IMR-90 (cell line): ENCODE data around the gene SH3RF1. TPM values are rescaled to one million over a fixed set of nuclear protein-coding genes. Genes with fewer than 3 reads are reported as not detected.

Experiments used
- ATAC-seq: fragments of 200-7000 bp; cut with Tn5 transposase; 2 replicates; pipeline ENCODE4 v1.9.1; 2020; ENCODE audit warnings: low read depth, mild to moderate bottlenecking, moderate library complexity
- BruUV-seq: library from RNA; stranded (reverse); fragments of 400-500 nt; replicated peaks from 2 replicates; lab custom pipeline; 2021; lab: Mats Ljungman, UMichigan
- CTCF ChIA-PET: fragments of 300-600 bp; formaldehyde crosslinking; extraction: SDS; loops from one replicate; lab custom pipeline; 2021; ENCODE audit warnings: antibody characterized with exemption; lab: Yijun Ruan, JAX
- POLR2A ChIA-PET: fragments of 300-600 bp; sonication (Branson Sonifier 250); formaldehyde crosslinking; loops from one replicate; lab custom pipeline; 2022; ENCODE audit warnings: antibody characterized with exemption; ENCODE audit not compliant: unreplicated experiment; lab: Charles Lee
- DNase-seq: peaks from one replicate; pipeline ENCODE4 v3.0.0; 2013
- H2AFZ ChIP-seq: replicated peaks from 2 replicates; pipeline ENCODE3; 2013; ENCODE audit warnings: low read length, mild to moderate bottlenecking; ENCODE audit not compliant: poor library complexity
- H2AK5ac ChIP-seq: 2 replicates; pipeline ENCODE4 v1.6.1; 2013; ENCODE audit warnings: low read depth, low read length, inconsistent platforms
- H2AK9ac ChIP-seq: replicated peaks from 2 replicates; pipeline ENCODE3; 2013; ENCODE audit warnings: mild to moderate bottlenecking, low read depth, low read length, moderate library complexity; ENCODE audit not compliant: poor library complexity
- H2BK120ac ChIP-seq: 2 replicates; pipeline ENCODE4 v1.6.1; 2013; ENCODE audit warnings: low read depth, low read length, inconsistent platforms
- H2BK15ac ChIP-seq: 3 replicates; pipeline ENCODE4 v1.6.1; 2013; ENCODE audit warnings: low read depth, low read length, inconsistent platforms
- H2BK20ac ChIP-seq: 2 replicates; pipeline ENCODE4 v1.6.1; 2013; ENCODE audit warnings: low read depth, mild to moderate bottlenecking, inconsistent platforms, low read length, moderate library complexity
- H2BK5ac ChIP-seq: 2 replicates; pipeline ENCODE4 v1.6.1; 2013; ENCODE audit warnings: mild to moderate bottlenecking, low read depth, low read length, inconsistent platforms; ENCODE audit not compliant: poor library complexity, severe bottlenecking
- H3K14ac ChIP-seq: replicated peaks from 2 replicates; pipeline ENCODE4 v1.6.1; 2013; ENCODE audit warnings: low read depth, low read length, inconsistent platforms
- H3K18ac ChIP-seq: 2 replicates; pipeline ENCODE4 v1.6.1; 2013; ENCODE audit warnings: low read depth, low read length, control low read depth
- H3K23ac ChIP-seq: 2 replicates; pipeline ENCODE4 v1.6.1; 2013; ENCODE audit warnings: low read depth, low read length, inconsistent platforms
- H3K27ac ChIP-seq: 2 replicates; pipeline ENCODE4 v1.5.1; 2013; ENCODE audit warnings: mild to moderate bottlenecking, control low read depth, low read length; ENCODE audit not compliant: insufficient read depth
- H3K27me3 ChIP-seq: 2 replicates; pipeline ENCODE4 v1.6.1; 2013; ENCODE audit warnings: low read length; ENCODE audit not compliant: control insufficient read depth, insufficient read depth
- H3K36me3 ChIP-seq: 2 replicates; pipeline ENCODE4 v1.6.1; 2013; ENCODE audit warnings: low read length, mixed read lengths; ENCODE audit not compliant: control insufficient read depth, insufficient read depth
- H3K4ac ChIP-seq: 2 replicates; pipeline ENCODE4 v1.6.1; 2013; ENCODE audit warnings: low read depth, low read length, inconsistent platforms
- H3K4me1 ChIP-seq: 2 replicates; pipeline ENCODE4 v1.6.1; 2013; ENCODE audit warnings: low read length, mixed read lengths; ENCODE audit not compliant: control insufficient read depth, insufficient read depth
- H3K4me2 ChIP-seq: 2 replicates; pipeline ENCODE4 v1.6.1; 2013; ENCODE audit warnings: low read depth, mild to moderate bottlenecking, control low read depth, low read length, moderate library complexity
- H3K4me3 ChIP-seq: 2 replicates; pipeline ENCODE4 v1.5.1; 2013; ENCODE audit warnings: low read depth, mild to moderate bottlenecking, control low read depth, low read length, moderate library complexity; ENCODE audit not compliant: insufficient read depth
- H3K56ac ChIP-seq: 2 replicates; pipeline ENCODE4 v1.6.1; 2013; ENCODE audit warnings: low read length, inconsistent platforms; ENCODE audit not compliant: insufficient read depth; ENCODE audit errors: extremely low read depth
- H3K79me1 ChIP-seq, 2 experiments: 2 replicates each; pipeline ENCODE4 v1.6.1; 2013; ENCODE audit warnings: low read length in 2 of 2, inconsistent platforms in 1 of 2, low read depth in 1 of 2
- H3K9ac ChIP-seq: 2 replicates; pipeline ENCODE4 v1.6.1; 2013; ENCODE audit warnings: low read depth, low read length, control low read depth
- H3K9me1 ChIP-seq: 2 replicates; pipeline ENCODE4 v1.6.1; 2013; ENCODE audit warnings: low read length, inconsistent platforms; ENCODE audit not compliant: insufficient read depth
- H3K9me3 ChIP-seq: 2 replicates; pipeline ENCODE4 v1.6.1; 2013; ENCODE audit warnings: low read length; ENCODE audit not compliant: control insufficient read depth, insufficient read depth
- H4K20me1 ChIP-seq: 2 replicates; pipeline ENCODE4 v1.6.1; 2013; ENCODE audit warnings: low read length, inconsistent platforms; ENCODE audit not compliant: insufficient read depth
- H4K5ac ChIP-seq: 2 replicates; pipeline ENCODE4 v1.6.1; 2013; ENCODE audit warnings: mild to moderate bottlenecking, low read depth, low read length, control low read depth
- H4K8ac ChIP-seq, 2 experiments: 2 replicates each; pipeline ENCODE4 v1.6.1; 2013; ENCODE audit warnings: low read depth in 2 of 2, low read length in 2 of 2, control low read depth in 1 of 2, inconsistent platforms in 1 of 2
- H4K91ac ChIP-seq: 2 replicates; pipeline ENCODE4 v1.6.1; 2013; ENCODE audit warnings: low read depth, low read length, inconsistent platforms; ENCODE audit not compliant: insufficient read depth
- CEBPB ChIP-seq: IDR thresholded peaks from 2 replicates; pipeline ENCODE4 v1.6.1; 2012; ENCODE audit warnings: low read depth, low read length, improper control_type of control experiment
- CHD1 ChIP-seq: IDR thresholded peaks from 2 replicates; pipeline ENCODE4 v1.6.1; 2012; ENCODE audit warnings: low read depth, low read length, improper control_type of control experiment
- ELK1 ChIP-seq: fragments of 150-350 bp; IDR thresholded peaks from 2 replicates; pipeline ENCODE4 v1.6.1; 2016; ENCODE audit warnings: low read depth, mild to moderate bottlenecking, low read length, moderate library complexity, borderline replicate concordance
- FOS ChIP-seq: fragments of 150-350 bp; IDR thresholded peaks from 2 replicates; pipeline ENCODE4 v1.6.1; 2016; ENCODE audit warnings: low read depth, low read length
- MAFK ChIP-seq: IDR thresholded peaks from 2 replicates; pipeline ENCODE4 v1.6.1; 2012; ENCODE audit warnings: low read depth, low read length, improper control_type of control experiment
- MAZ ChIP-seq: IDR thresholded peaks from 2 replicates; pipeline ENCODE4 v1.6.1; 2012; ENCODE audit warnings: low read depth, mild to moderate bottlenecking, low read length, improper control_type of control experiment, moderate library complexity, borderline replicate concordance
- MXI1 ChIP-seq: IDR thresholded peaks from 2 replicates; pipeline ENCODE4 v1.6.1; 2012; ENCODE audit warnings: low read depth, mild to moderate bottlenecking, low read length, moderate library complexity, borderline replicate concordance
- RAD21 ChIP-seq: IDR thresholded peaks from 2 replicates; pipeline ENCODE4 v1.6.1; 2012; ENCODE audit warnings: low read length, improper control_type of control experiment
- RCOR1 ChIP-seq: IDR thresholded peaks from 2 replicates; pipeline ENCODE4 v1.6.1; 2012; ENCODE audit warnings: mild to moderate bottlenecking, low read length, improper control_type of control experiment; ENCODE audit not compliant: insufficient replicate concordance
- RFX5 ChIP-seq: IDR thresholded peaks from 2 replicates; pipeline ENCODE4 v1.8.0; 2012; ENCODE audit warnings: low read depth, mild to moderate bottlenecking, low read length, moderate library complexity
- SMC3 ChIP-seq: fragments of 150-350 bp; IDR thresholded peaks from 2 replicates; pipeline ENCODE4 v1.6.1; 2016; ENCODE audit warnings: low read depth, mild to moderate bottlenecking, antibody characterized with exemption, low read length, moderate library complexity
- dilution Hi-C: fragments of 300-500 bp; cut with HindIII; formaldehyde crosslinking; loops from one replicate; pipeline ENCODE4 v1.14.3; 2018; ENCODE audit warnings: low sequenced_read_pairs; ENCODE audit not compliant: unreplicated experiment
- in situ Hi-C: fragments of 300-500 bp; cut with MboI; formaldehyde crosslinking; loops from 3 replicates; pipeline ENCODE4 v1.14.3; 2019; ENCODE audit warnings: low sequenced_read_pairs, inconsistent platforms, mixed read lengths
- intact Hi-C: fragments of 100-400 bp; cut with micrococcal nuclease; formaldehyde crosslinking; loops from 2 replicates; pipeline ENCODE4 v1.10.0; 2022
- polyA plus RNA-seq, 3 experiments: library from polyadenylated mRNA; depleted of rRNA; stranded (reverse); fragments of >200 nt; gene quantifications; 2 replicates each; pipeline ENCODE4 v1.2.3, GENCODE V29; 2012; ENCODE audit warnings: low replicate concordance in 1 of 3
- total RNA-seq: library from RNA; depleted of rRNA; stranded (reverse); fragments of >200 nt; gene quantifications from 2 replicates; pipeline ENCODE4 v1.2.3, GENCODE V29; 2012
- TF ChIP-seq, protein P1 (sequence below): fragments of 150-350 bp; IDR thresholded peaks from 2 replicates; pipeline ENCODE4 v1.6.1; 2017; ENCODE audit warnings: mild to moderate bottlenecking, antibody characterized with exemption, low read length, low read depth

Gene SH3RF1
- total and polyA plus RNA-seq, 2 of the 4 experiments (the other 2 are of a cell fraction): 22.0 to 29.8 TPM

DNA sequence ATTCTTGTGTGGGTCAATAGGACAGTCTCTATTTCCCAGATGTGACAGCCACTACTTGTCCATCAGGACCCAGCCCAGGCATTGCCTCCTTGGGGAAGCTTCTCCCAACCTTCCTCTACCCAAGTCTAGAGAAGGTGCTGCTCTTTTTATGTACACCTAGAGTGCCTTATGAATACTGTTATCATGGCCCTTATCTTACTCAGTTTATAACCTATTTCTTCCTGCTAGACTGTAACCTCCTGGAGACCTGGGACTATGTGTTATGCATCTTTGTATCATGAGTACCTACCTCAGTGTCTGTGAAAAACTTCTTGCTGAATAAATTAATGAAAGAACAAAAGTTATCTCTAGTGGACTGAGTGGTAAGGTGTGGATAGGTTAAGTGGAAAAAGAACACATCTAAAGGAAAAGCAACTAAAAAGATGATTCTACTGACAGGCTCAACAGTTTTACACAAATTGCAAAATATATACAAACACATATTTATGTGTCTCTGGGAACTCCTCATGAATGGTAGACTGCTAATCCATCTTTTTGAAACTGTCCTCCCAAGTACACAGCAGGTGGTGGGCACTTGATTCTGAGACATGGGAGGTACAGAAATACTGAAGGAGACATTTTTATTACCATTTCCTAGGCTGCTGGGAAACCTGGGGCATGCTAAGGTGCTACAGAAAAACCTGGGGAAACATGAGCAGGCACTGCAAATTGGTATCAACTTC is 106.6 kb downstream of the SH3RF1 start:
- TF ChIP-seq RAD21: no peak
- no peak for TF ChIP-seq CEBPB
- TF ChIP-seq CHD1: no peak
- no peak for TF ChIP-seq RFX5
- no peak for TF ChIP-seq RCOR1
- TF ChIP-seq MAFK: no peak
- TF ChIP-seq FOS: no peak
- TF ChIP-seq ELK1: no peak
- no peak for TF ChIP-seq MAZ
- TF ChIP-seq, protein P1, sequence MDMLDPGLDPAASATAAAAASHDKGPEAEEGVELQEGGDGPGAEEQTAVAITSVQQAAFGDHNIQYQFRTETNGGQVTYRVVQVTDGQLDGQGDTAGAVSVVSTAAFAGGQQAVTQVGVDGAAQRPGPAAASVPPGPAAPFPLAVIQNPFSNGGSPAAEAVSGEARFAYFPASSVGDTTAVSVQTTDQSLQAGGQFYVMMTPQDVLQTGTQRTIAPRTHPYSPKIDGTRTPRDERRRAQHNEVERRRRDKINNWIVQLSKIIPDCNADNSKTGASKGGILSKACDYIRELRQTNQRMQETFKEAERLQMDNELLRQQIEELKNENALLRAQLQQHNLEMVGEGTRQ: no peak
- no peak for TF ChIP-seq MXI1
- no peak for TF ChIP-seq SMC3
- H4K5ac ChIP-seq: peak overlapping the region; percentile 55; the same call in 1 of the 2 replicates
- H3K56ac ChIP-seq: no peak overlapping the region
- ChIA-PET POLR2A (interaction anchor here (0.6 kb wide), 1 partner anchor 697 kb away, joined by 4 read pairs; no protein-coding TSS in a partner anchor), CTCF (no interaction called here)
- H2AFZ ChIP-seq: no peak overlapping the region
- H3K4ac ChIP-seq: peak overlapping the region; percentile 19; the same call in 1 of the 2 replicates
- peaks cover 20 to 74% of the 10 kb centered on the region in 2 experiments for H3K79me1 ChIP-seq
- H2AK9ac ChIP-seq: no peak overlapping the region
- BruUV-seq: no TSS peak
- peak overlapping the region; percentile 46 for H3K14ac ChIP-seq
- in situ Hi-C loops: no loop called here
- peak overlapping the region; percentile 34 for H4K91ac ChIP-seq
- H2BK5ac ChIP-seq: peak overlapping the region; percentile 55
- peak overlapping the region; percentile 64; the same call in 1 of the 2 replicates for H3K23ac ChIP-seq
- no peak overlapping the region for H3K9ac ChIP-seq
- no peak overlapping the region; the same call in 1 of the 2 replicates for H3K4me2 ChIP-seq
- ATAC-seq (no peak), DNase-seq (no peak)
- H3K36me3 ChIP-seq: peaks cover 2% of the 10 kb centered on the region; the same call in 1 of the 2 replicates
- peaks cover 11% of the 10 kb centered on the region; the same call in 1 of the 2 replicates for H4K20me1 ChIP-seq
- peaks cover 15% of the 10 kb centered on the region for H3K9me1 ChIP-seq
- intact Hi-C loops: no loop called here
- no peaks in the 10 kb centered on the region for H3K27me3 ChIP-seq
- H3K27ac ChIP-seq: no peak overlapping the region
- peaks cover 30% of the 10 kb centered on the region for H3K4me1 ChIP-seq
- peak overlapping the region in 1 of 2 experiments; percentile 35; a peak in 2 of 4 replicates for H4K8ac ChIP-seq
- H3K9me3 ChIP-seq: no peaks in the 10 kb centered on the region
- H2BK20ac ChIP-seq: peak overlapping the region; percentile 44; the same call in 1 of the 2 replicates
- peak overlapping the region; percentile 80; the same call in 1 of the 2 replicates for H3K18ac ChIP-seq
- dilution Hi-C loops: no loop called here
- peak overlapping the region; percentile 33; the same call in 1 of the 3 replicates for H2BK15ac ChIP-seq
- peak overlapping the region; percentile 57 for H2BK120ac ChIP-seq
- no peak overlapping the region for H3K4me3 ChIP-seq
- no peak overlapping the region for H2AK5ac ChIP-seq
